CD14-positive monocyte (primary cell): ENCODE data around the gene IL1RAPL1. TPM values are rescaled to one million over a fixed set of nuclear protein-coding genes. Genes with fewer than 3 reads are reported as not detected.

Experiments
- DNase-seq, 3 donors: peaks; one replicate each; pipeline ENCODE4 v3.0.0-alpha.2; 2011 to 2022
- H2AFZ ChIP-seq: 2 replicates; pipeline ENCODE4 v1.6.0; 2012; ENCODE audit warnings: mild to moderate bottlenecking, low read depth, low read length, inconsistent platforms; ENCODE audit not compliant: insufficient read depth, poor library complexity, severe bottlenecking
- H3K27ac ChIP-seq, 2 donors: 1 replicate in 1 of 2; 2 replicates in 1 of 2; pipeline ENCODE4 v1.5.1; 2012 to 2013; ENCODE audit warnings: low read length in 2 of 2, control low read depth in 1 of 2, inconsistent platforms in 1 of 2, low read depth in 1 of 2, mild to moderate bottlenecking in 1 of 2
- H3K27me3 ChIP-seq, 2 donors: one replicate each; pipeline versions ENCODE4 v1.6.0 to v1.6.1; 2011 to 2013; ENCODE audit warnings: low read length in 2 of 2; ENCODE audit not compliant: control insufficient read depth in 2 of 2, insufficient read depth in 2 of 2
- H3K36me3 ChIP-seq, 2 donors: replicated peaks in 1 of 2; 1 replicate in 1 of 2; 2 replicates in 1 of 2; pipeline versions ENCODE4 v1.5.1 to v1.6.1; 2012 to 2013; ENCODE audit warnings: low read length in 2 of 2, control low read depth in 1 of 2, inconsistent platforms in 1 of 2, mild to moderate bottlenecking in 1 of 2; ENCODE audit not compliant: insufficient read depth in 2 of 2, control insufficient read depth in 1 of 2
- H3K4me1 ChIP-seq, 2 donors: 1 replicate in 1 of 2; 2 replicates in 1 of 2; pipeline versions ENCODE4 v1.5.1 to v1.6.1; 2012 to 2013; ENCODE audit warnings: low read length in 2 of 2, control low read depth in 1 of 2, inconsistent platforms in 1 of 2, mild to moderate bottlenecking in 1 of 2, moderate library complexity in 1 of 2; ENCODE audit not compliant: insufficient read depth in 2 of 2, control insufficient read depth in 1 of 2
- H3K4me2 ChIP-seq: replicated peaks from 2 replicates; pipeline ENCODE3; 2012; ENCODE audit warnings: low read length, moderate library complexity, mild to moderate bottlenecking; ENCODE audit not compliant: poor library complexity, severe bottlenecking; ENCODE audit errors: extremely low read depth
- H3K4me3 ChIP-seq, 3 experiments: fragments of 200-600 bp in 1 of 3; sonication (generic) in 1 of 3; replicated peaks in 1 of 3; 1 replicate in 2 of 3; 2 replicates in 1 of 3; pipeline ENCODE4 v1.5.1; 2011 to 2013; ENCODE audit warnings: low read length in 3 of 3, mild to moderate bottlenecking in 3 of 3, control low read depth in 2 of 3, low read depth in 2 of 3, inconsistent platforms in 1 of 3, moderate library complexity in 1 of 3
- H3K79me2 ChIP-seq: 2 replicates; pipeline ENCODE4 v1.6.0; 2012; ENCODE audit warnings: mild to moderate bottlenecking, control low read depth, inconsistent platforms, low read length, moderate library complexity; ENCODE audit not compliant: insufficient read depth
- H3K9ac ChIP-seq: 2 replicates; pipeline ENCODE4 v1.6.0; 2017; ENCODE audit warnings: low read length, mild to moderate bottlenecking; ENCODE audit not compliant: insufficient read depth, poor library complexity, severe bottlenecking
- H3K9me3 ChIP-seq, 2 donors: replicated peaks in 1 of 2; 1 replicate in 1 of 2; 2 replicates in 1 of 2; pipeline versions ENCODE4 v1.5.1 to v1.6.1; 2012 to 2013; ENCODE audit warnings: low read length in 2 of 2, control low read depth in 1 of 2; ENCODE audit not compliant: control insufficient read depth in 1 of 2, insufficient read depth in 1 of 2
- H4K20me1 ChIP-seq: 2 replicates; pipeline ENCODE4 v1.6.0; 2012; ENCODE audit warnings: mild to moderate bottlenecking, low read length, control low read depth, moderate library complexity; ENCODE audit not compliant: insufficient read depth
- H3K27ac Mint-ChIP-seq, 7 donors: one replicate each; pipeline ENCODE4 v1.8.0; 2020; ENCODE audit warnings: mild to moderate bottlenecking in 7 of 7, mixed read lengths in 7 of 7, moderate library complexity in 6 of 7, inconsistent platforms in 2 of 7
- H3K27me3 Mint-ChIP-seq, 3 donors: one replicate each; pipeline ENCODE4 v1.8.0; 2021 to 2022; ENCODE audit warnings: low read depth in 3 of 3, mild to moderate bottlenecking in 3 of 3, mixed read lengths in 3 of 3, moderate library complexity in 3 of 3, inconsistent platforms in 1 of 3
- H3K36me3 Mint-ChIP-seq, 2 donors: one replicate each; pipeline ENCODE4 v1.8.0; 2020; ENCODE audit warnings: mixed read lengths in 2 of 2, inconsistent platforms in 1 of 2, mild to moderate bottlenecking in 1 of 2
- H3K4me1 Mint-ChIP-seq: one replicate; pipeline ENCODE4 v1.8.0; 2020; ENCODE audit warnings: mild to moderate bottlenecking, mixed read lengths
- H3K4me3 Mint-ChIP-seq, 2 donors: one replicate each; pipeline ENCODE4 v1.8.0; 2020; ENCODE audit warnings: mild to moderate bottlenecking in 2 of 2, mixed read lengths in 2 of 2, moderate library complexity in 1 of 2
- H3K9me3 Mint-ChIP-seq, 7 donors: one replicate each; pipeline ENCODE4 v1.8.0; 2020 to 2022; ENCODE audit warnings: mixed read lengths in 7 of 7, mild to moderate bottlenecking in 6 of 7, moderate library complexity in 6 of 7, inconsistent platforms in 2 of 7
- CTCF ChIP-seq: fragments of 200-600 bp; IDR thresholded peaks from one replicate; pipeline ENCODE4 v1.8.0; 2022; ENCODE audit warnings: antibody characterized with exemption, mild to moderate bottlenecking
- WGBS: methylation state at CpG from one replicate; pipeline ENCODE4 v1.1.5; 2013; ENCODE audit warnings: missing lambda C conversion rate; ENCODE audit not compliant: insufficient coverage; 5-methylcytosine and 5-hydroxymethylcytosine counted together
- intact Hi-C, 2 donors: fragments of 100-400 bp; cut with micrococcal nuclease; formaldehyde crosslinking; loops; one replicate each; pipeline versions ENCODE4 v1.15.0 to v1.15.1; 2023
- polyA plus RNA-seq, 3 donors: library from polyadenylated mRNA; depleted of rRNA in 1 of 3; unstranded in 2 of 3; stranded (reverse) in 1 of 3; fragments of 300-500 nt in 2 of 3; fragments of >200 nt in 1 of 3; fragmentation: Illumina TruSeq in 2 of 3; gene quantifications; 1 replicate in 2 of 3; 2 replicates in 1 of 3; pipeline ENCODE4 v1.2.3, GENCODE V29; 2012 to 2021

Gene IL1RAPL1
- polyA plus RNA-seq, 3 donors, result not detected

GRCh38 chrX:29726811-29727210, 1139.6 kb downstream of the IL1RAPL1 start:
- Histone ChIP-seq H3K4me1 (no peaks in the 10 kb centered on the region), H4K20me1 (no peaks in the 10 kb centered on the region), H3K27ac (no peak overlapping the region), H3K4me2 (no peak overlapping the region), H3K79me2 (no peaks in the 10 kb centered on the region), H3K27me3 (no peaks in the 10 kb centered on the region), H3K9ac (no peak overlapping the region), H3K9me3 (no peaks in the 10 kb centered on the region), H2AFZ (no peak overlapping the region), H3K36me3 (no peaks in the 10 kb centered on the region), H3K4me3 (no peak overlapping the region)
- Mint-ChIP-seq H3K27ac (no peak overlapping the region), H3K9me3 (peaks cover 0 to 3% (median 0%) of the 10 kb centered on the region in 7 donors), H3K4me1 (no peaks in the 10 kb centered on the region), H3K27me3 (peaks cover 0 to 4% (median 3%) of the 10 kb centered on the region in 3 donors), H3K36me3 (no peaks in the 10 kb centered on the region), H3K4me3 (no peak overlapping the region)
- WGBS, result no CpG with 5 or more reads among the region's 2 CpGs
- no peak for DNase-seq
- intact Hi-C loops, result no loop called here
- no peak for TF ChIP-seq CTCF

- Mint-ChIP-seq H3K9me3 (peaks cover 0 to 3% (median 0%) of the 10 kb centered on the region in 7 donors), H3K36me3 (no peaks in the 10 kb centered on the region), H3K27ac (no peak overlapping the region), H3K27me3 (peaks cover 0 to 4% (median 3%) of the 10 kb centered on the region in 3 donors), H3K4me1 (no peaks in the 10 kb centered on the region), H3K4me3 (no peak overlapping the region)
- H3K4me3 ChIP-seq, result no peak overlapping the region
- intact Hi-C loops, result no loop called here
- H3K27me3 ChIP-seq, result no peaks in the 10 kb centered on the region
- no peak overlapping the region for H3K27ac ChIP-seq
- H3K4me1 ChIP-seq, result no peaks in the 10 kb centered on the region
- DNase-seq, result no peak
- H3K4me2 ChIP-seq, result no peak overlapping the region
- H3K9ac ChIP-seq, result no peak overlapping the region
- TF ChIP-seq CTCF, result no peak
- H3K9me3 ChIP-seq, result no peaks in the 10 kb centered on the region
- H3K79me2 ChIP-seq, result no peaks in the 10 kb centered on the region
- H3K36me3 ChIP-seq, result no peaks in the 10 kb centered on the region
- WGBS, result no CpG with 5 or more reads among the region's 2 CpGs
- H2AFZ ChIP-seq, result no peak overlapping the region
- H4K20me1 ChIP-seq, result no peaks in the 10 kb centered on the region
Measured at GRCh38 chrX:29728639-29729038, 1141.4 kb downstream of the IL1RAPL1 start.
